MM.1S (cell line): ENCODE results near the gene VEGFB.
A peak's percentile ranks its signal among the peaks of the same experiment; 100 is the strongest.

ENCODE experiments used
- DNase-seq: peaks from one replicate; pipeline ENCODE4 v3.0.0-alpha.2; 2015
- H2AFZ ChIP-seq: fragments of 300-600 bp; sonication (generic); 2 replicates; pipeline ENCODE4 v1.6.0; 2016; ENCODE audit warnings: antibody characterized with exemption, low read length
- H3F3A ChIP-seq: fragments of 300-600 bp; sonication (generic); 2 replicates; pipeline ENCODE4 v1.6.1; 2016; ENCODE audit warnings: mild to moderate bottlenecking, antibody characterized with exemption, low read length, moderate library complexity, mixed read lengths; ENCODE audit not compliant: insufficient read depth
- H3K27ac ChIP-seq: fragments of 300-600 bp; sonication (generic); 2 replicates; pipeline ENCODE4 v1.5.1; 2016; ENCODE audit warnings: mild to moderate bottlenecking, low read length
- H3K27me3 ChIP-seq: fragments of 300-600 bp; sonication (generic); replicated peaks from 2 replicates; pipeline ENCODE4 v1.6.0; 2016; ENCODE audit warnings: low read length; ENCODE audit not compliant: insufficient read depth
- H3K36me3 ChIP-seq: fragments of 300-600 bp; sonication (generic); replicated peaks from 2 replicates; pipeline ENCODE4 v1.6.1; 2016; ENCODE audit warnings: mild to moderate bottlenecking, low read length, mixed read lengths; ENCODE audit not compliant: insufficient read depth
- H3K4me1 ChIP-seq: fragments of 300-600 bp; sonication (generic); 2 replicates; pipeline ENCODE4 v1.6.1; 2016; ENCODE audit warnings: low read length, mixed read lengths
- H3K4me2 ChIP-seq: fragments of 300-600 bp; sonication (generic); 2 replicates; pipeline ENCODE4 v1.6.0; 2016; ENCODE audit warnings: low read depth, low read length
- H3K4me3 ChIP-seq: fragments of 300-600 bp; sonication (generic); 2 replicates; pipeline ENCODE4 v1.5.1; 2016; ENCODE audit warnings: low read length, mixed read lengths
- H3K79me2 ChIP-seq: fragments of 300-600 bp; sonication (generic); 2 replicates; pipeline ENCODE4 v1.6.1; 2016; ENCODE audit warnings: mixed run types, low read length, mixed read lengths
- H3K9ac ChIP-seq: fragments of 300-600 bp; sonication (generic); 2 replicates; pipeline ENCODE4 v1.6.1; 2016; ENCODE audit warnings: low read length, mixed read lengths
- H3K9me2 ChIP-seq: fragments of 300-600 bp; sonication (generic); replicated peaks from 2 replicates; pipeline ENCODE4 v1.6.1; 2016; ENCODE audit warnings: mild to moderate bottlenecking, low read length, mixed read lengths; ENCODE audit not compliant: insufficient read depth
- H3K9me3 ChIP-seq: fragments of 300-600 bp; sonication (generic); replicated peaks from 2 replicates; pipeline ENCODE4 v1.6.1; 2016; ENCODE audit warnings: mild to moderate bottlenecking, low read length, mixed read lengths; ENCODE audit not compliant: insufficient read depth
- H4K20me1 ChIP-seq: fragments of 300-600 bp; sonication (generic); 2 replicates; pipeline ENCODE4 v1.6.1; 2016; ENCODE audit warnings: mild to moderate bottlenecking, low read length, moderate library complexity, mixed read lengths; ENCODE audit not compliant: insufficient read depth
- EZH2 ChIP-seq: fragments of 300-600 bp; sonication (generic); optimal IDR thresholded peaks from 2 replicates; pipeline ENCODE3; 2017; ENCODE audit warnings: low read depth, mild to moderate bottlenecking, antibody characterized with exemption, low read length, mixed read lengths
- EZH2phosphoT487 ChIP-seq: fragments of 300-600 bp; sonication (generic); IDR thresholded peaks from 2 replicates; pipeline ENCODE4 v1.6.1; 2018; ENCODE audit warnings: antibody characterized with exemption, low read length
- TF ChIP-seq, protein P1 (sequence below): fragments of 300-600 bp; sonication (generic); IDR thresholded peaks from 2 replicates; pipeline ENCODE4 v1.5.1; 2016; ENCODE audit warnings: antibody characterized with exemption, low read length, mixed read lengths

Gene VEGFB, protein sequence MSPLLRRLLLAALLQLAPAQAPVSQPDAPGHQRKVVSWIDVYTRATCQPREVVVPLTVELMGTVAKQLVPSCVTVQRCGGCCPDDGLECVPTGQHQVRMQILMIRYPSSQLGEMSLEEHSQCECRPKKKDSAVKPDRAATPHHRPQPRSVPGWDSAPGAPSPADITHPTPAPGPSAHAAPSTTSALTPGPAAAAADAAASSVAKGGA

DNA sequence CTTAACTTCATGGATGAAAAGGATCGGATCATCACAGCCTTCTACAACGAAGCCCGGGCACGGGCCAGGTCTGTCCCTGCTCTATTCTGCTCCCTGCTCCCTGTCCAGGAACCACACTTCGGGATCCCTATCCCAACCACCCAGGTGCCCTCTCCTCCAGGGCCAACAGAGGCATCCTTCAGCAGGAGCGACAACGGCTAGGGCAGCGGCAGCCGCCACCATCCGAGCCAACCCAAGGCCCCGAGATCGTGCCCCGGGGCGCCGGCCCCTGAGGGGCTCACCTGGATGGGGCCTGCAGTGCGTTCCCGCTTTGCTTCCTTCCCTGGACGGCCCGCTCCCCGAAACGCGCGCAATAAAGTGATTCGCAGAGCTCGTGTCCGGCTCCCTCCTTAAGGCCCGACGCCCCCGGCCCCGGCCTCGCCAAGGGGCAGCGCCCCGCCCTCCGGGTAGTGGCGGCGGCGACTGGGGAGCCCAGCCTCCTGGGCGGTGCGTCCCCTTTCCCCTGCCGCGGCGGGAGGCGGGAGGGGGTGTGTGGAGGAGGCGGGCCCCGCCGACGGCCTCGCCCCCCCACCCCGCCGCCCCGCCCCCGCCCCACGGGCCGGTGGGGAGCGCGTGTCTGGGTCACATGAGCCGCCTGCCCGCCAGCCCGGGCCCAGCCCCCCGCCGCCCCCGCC is at the start of gene VEGFB:
TSS of gene VEGFB (plus strand) at position 672 of the 674 bp plus-strand sequence. CDS start 250 bp downstream, outside the sequence.
- H2AFZ ChIP-seq = peak within 1 kb of the TSS; percentile 69
- peak; percentile 63 for DNase-seq
- peaks cover 18% of the 10 kb centered on the region for H3K79me2 ChIP-seq
- peak within 1 kb of the TSS; percentile 46; the same call in 1 of the 2 replicates for H3K9ac ChIP-seq
- H3K27me3 ChIP-seq = no peaks in the 10 kb centered on the region
- peak within 1 kb of the TSS; percentile 73 for H3K4me3 ChIP-seq
- H3K27ac ChIP-seq = no peak within 1 kb of the TSS
- H3K4me2 ChIP-seq = peak within 1 kb of the TSS; percentile 90
- TF ChIP-seq, protein P1, sequence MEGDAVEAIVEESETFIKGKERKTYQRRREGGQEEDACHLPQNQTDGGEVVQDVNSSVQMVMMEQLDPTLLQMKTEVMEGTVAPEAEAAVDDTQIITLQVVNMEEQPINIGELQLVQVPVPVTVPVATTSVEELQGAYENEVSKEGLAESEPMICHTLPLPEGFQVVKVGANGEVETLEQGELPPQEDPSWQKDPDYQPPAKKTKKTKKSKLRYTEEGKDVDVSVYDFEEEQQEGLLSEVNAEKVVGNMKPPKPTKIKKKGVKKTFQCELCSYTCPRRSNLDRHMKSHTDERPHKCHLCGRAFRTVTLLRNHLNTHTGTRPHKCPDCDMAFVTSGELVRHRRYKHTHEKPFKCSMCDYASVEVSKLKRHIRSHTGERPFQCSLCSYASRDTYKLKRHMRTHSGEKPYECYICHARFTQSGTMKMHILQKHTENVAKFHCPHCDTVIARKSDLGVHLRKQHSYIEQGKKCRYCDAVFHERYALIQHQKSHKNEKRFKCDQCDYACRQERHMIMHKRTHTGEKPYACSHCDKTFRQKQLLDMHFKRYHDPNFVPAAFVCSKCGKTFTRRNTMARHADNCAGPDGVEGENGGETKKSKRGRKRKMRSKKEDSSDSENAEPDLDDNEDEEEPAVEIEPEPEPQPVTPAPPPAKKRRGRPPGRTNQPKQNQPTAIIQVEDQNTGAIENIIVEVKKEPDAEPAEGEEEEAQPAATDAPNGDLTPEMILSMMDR = no peak
- TF ChIP-seq EZH2 (no peak), EZH2phosphoT487 (no peak)
- H3K9me3 ChIP-seq = no peaks in the 10 kb centered on the region
- H4K20me1 ChIP-seq = no peaks in the 10 kb centered on the region
- H3K9me2 ChIP-seq = no peaks in the 10 kb centered on the region
- peaks cover 16% of the 10 kb centered on the region for H3F3A ChIP-seq
- peaks cover 7% of the 10 kb centered on the region for H3K4me1 ChIP-seq
- H3K36me3 ChIP-seq = no peaks in the 10 kb centered on the region

DNA sequence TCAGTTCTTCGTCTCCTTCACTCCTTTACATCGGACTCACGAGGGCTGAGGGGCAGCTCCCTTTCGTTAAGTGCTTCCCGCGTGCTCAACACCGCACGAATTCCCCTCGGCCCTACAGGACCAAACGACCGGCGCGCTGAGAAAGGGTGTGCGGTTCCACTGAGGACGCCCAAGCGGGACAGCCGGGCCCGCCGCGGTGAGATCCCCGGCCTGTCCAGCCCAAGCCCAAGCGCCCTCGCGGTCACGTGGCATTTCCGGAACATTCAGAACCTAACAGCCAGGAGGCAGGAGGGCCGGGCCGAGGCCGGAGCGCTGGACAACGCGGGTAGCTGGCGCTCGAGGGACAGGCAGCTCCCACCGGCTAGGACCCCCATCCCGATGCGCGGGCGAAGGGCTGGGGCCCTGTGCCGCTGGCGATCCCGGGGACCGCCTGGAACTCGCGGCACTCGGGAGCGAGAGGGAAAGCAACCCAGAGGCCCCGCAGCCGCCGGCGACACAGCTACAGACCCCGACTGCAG is 49.1 kb upstream of the VEGFB start:
- H3F3A ChIP-seq = peaks cover 38% of the 10 kb centered on the region
- no peaks in the 10 kb centered on the region; the same call in 1 of the 2 replicates for H4K20me1 ChIP-seq
- peak overlapping the region; percentile 73 for H3K27ac ChIP-seq
- peak; percentile 75 for DNase-seq
- H3K4me1 ChIP-seq = peaks cover 22% of the 10 kb centered on the region
- no peaks in the 10 kb centered on the region for H3K9me3 ChIP-seq
- H3K9ac ChIP-seq = peak overlapping the region; percentile 71
- no peaks in the 10 kb centered on the region for H3K9me2 ChIP-seq
- peak overlapping the region; percentile 79 for H3K4me3 ChIP-seq
- H2AFZ ChIP-seq = peak overlapping the region; percentile 63
- TF ChIP-seq, protein P1 = 0 out of 2 replicates have a peak, but pooled peaks have one; percentile 11
- no peak for TF ChIP-seq EZH2phosphoT487
- H3K27me3 ChIP-seq = no peaks in the 10 kb centered on the region
- H3K79me2 ChIP-seq = peaks cover 25% of the 10 kb centered on the region
- H3K4me2 ChIP-seq = peak overlapping the region; percentile 75
- no peaks in the 10 kb centered on the region for H3K36me3 ChIP-seq

DNA sequence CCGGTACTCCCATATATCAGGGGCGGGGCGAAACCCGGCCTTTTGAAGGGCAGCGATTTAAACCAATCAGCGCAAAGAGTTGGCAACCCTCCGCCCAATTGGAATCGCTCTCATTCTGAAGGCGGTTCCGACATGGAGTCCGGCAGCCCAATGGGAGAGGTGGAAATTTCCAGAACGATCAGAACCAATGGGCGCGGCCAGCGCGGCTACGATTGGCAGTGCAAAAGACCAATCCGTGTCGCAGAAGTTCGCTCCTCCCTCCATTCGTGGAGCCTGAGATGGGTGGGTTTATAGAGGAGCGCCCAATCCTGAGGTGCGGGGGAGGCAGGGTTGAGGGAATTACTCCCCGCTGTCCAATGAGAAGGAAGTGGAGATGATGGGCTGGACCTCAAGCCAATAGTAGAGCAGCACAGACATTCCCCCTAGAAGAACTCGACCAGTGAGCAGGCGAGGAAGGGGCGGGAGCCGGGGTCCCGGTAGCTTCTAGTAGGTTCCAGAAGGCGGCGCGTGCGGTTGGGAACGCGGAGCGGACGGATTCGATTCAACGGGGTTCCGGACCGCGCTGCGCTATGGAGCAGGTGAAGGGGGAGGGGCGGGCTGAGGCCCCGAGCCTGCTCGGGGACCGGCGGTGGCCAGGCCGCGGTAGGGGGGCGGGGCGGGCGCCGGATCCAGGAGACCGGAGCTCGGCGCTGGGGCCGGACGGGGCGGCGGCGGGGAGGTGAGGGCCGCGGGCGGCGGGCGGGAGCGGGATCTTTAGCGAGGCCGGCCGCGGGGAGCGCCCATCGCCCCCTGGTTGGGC is 48.5 kb upstream of the VEGFB start, which contains the start of gene STIP1:
TSS of gene STIP1 (plus strand) at position 479 of the 799 bp plus-strand sequence. CDS start at position 570, 91 bp downstream.
- peaks cover 44% of the 10 kb centered on the region for H3F3A ChIP-seq
- H3K4me2 ChIP-seq = peak within 1 kb of the TSS; percentile 75
- H3K4me3 ChIP-seq = peak within 1 kb of the TSS; percentile 79
- peak within 1 kb of the TSS; percentile 71 for H3K9ac ChIP-seq
- H2AFZ ChIP-seq = peak within 1 kb of the TSS; percentile 63
- peak; percentile 100 for DNase-seq
- peak within 1 kb of the TSS; percentile 73 for H3K27ac ChIP-seq
- H3K27me3 ChIP-seq = no peaks in the 10 kb centered on the region
- no peaks in the 10 kb centered on the region for H3K9me3 ChIP-seq
- peaks cover 21% of the 10 kb centered on the region for H3K79me2 ChIP-seq
- no peak for TF ChIP-seq EZH2
- TF ChIP-seq, protein P1 = peak; percentile 38
- no peaks in the 10 kb centered on the region; the same call in 1 of the 2 replicates for H4K20me1 ChIP-seq
- peaks cover 28% of the 10 kb centered on the region for H3K4me1 ChIP-seq
- H3K36me3 ChIP-seq = no peaks in the 10 kb centered on the region
- H3K9me2 ChIP-seq = no peaks in the 10 kb centered on the region
